Suppressor macrophage treated with lipopolysaccharide for 1 hour (primary cell): Measurements from ENCODE around the gene ENDOG.
"Not testable (repeated sequence)": the region's sequence is repeated elsewhere in the genome, so short reads cannot be mapped to it uniquely, and the experiment has no call there.

Experiments used
- DNase-seq, 3 donors: peaks; one replicate each; pipeline ENCODE4 v3.0.0-alpha.2; 2020 to 2022

Gene ENDOG

GRCh38 chr9:128829477-128830251, 11.4 kb downstream of the ENDOG start, which contains the start of gene SPOUT1:
Gene SPOUT1 (minus strand): TSS chr9:128829794. CDS start chr9:128829780, 14 bp downstream.
- DNase-seq, result peak; percentile 95 to 96 (median 96)

- no peak for DNase-seq
Observed at GRCh38 chr9:128833696-128834095, 15.4 kb downstream of the ENDOG start.

GRCh38 chr9:128835246-128836210, 17.2 kb downstream of the ENDOG start:
- DNase-seq, result no peak

GRCh38 chr9:128836509-128837145, 18.3 kb downstream of the ENDOG start:
- DNase-seq, result no peak

GRCh38 chr9:128838338-128838737, 20.0 kb downstream of the ENDOG start:
- DNase-seq, result no peak

- DNase-seq, result no peak
Observed at GRCh38 chr9:128840524-128840923, 22.2 kb downstream of the ENDOG start.

GRCh38 chr9:128841694-128842492, 23.6 kb downstream of the ENDOG start:
- peak in 2 of 3 donors; percentile 26 to 42 for DNase-seq

- not testable (repeated sequence) for DNase-seq
Observed at GRCh38 chr9:128843171-128843570, 24.9 kb downstream of the ENDOG start.

GRCh38 chr9:128845186-128845931, 27.1 kb downstream of the ENDOG start:
- DNase-seq, result no peak

GRCh38 chr9:128846680-128847030, 28.4 kb downstream of the ENDOG start:
- DNase-seq, result no peak

- no peak for DNase-seq
Observed at GRCh38 chr9:128847803-128848202, 29.5 kb downstream of the ENDOG start.

- DNase-seq, result not testable (repeated sequence)
Observed at GRCh38 chr9:128851024-128851423, 32.7 kb downstream of the ENDOG start.

GRCh38 chr9:128851779-128852600, 33.7 kb downstream of the ENDOG start:
- peak; percentile 65 to 69 (median 65) for DNase-seq

- not testable (repeated sequence) for DNase-seq
Observed at GRCh38 chr9:128852646-128853045, 34.3 kb downstream of the ENDOG start.

GRCh38 chr9:128854454-128854853, 36.2 kb downstream of the ENDOG start:
- not testable (repeated sequence) for DNase-seq

GRCh38 chr9:128858476-128858875, 40.2 kb downstream of the ENDOG start:
- DNase-seq, result not testable (repeated sequence)

GRCh38 chr9:128860937-128861336, 42.6 kb downstream of the ENDOG start:
- DNase-seq, result no peak

- DNase-seq, result no peak
Observed at GRCh38 chr9:128861501-128861900, 43.2 kb downstream of the ENDOG start.

- DNase-seq, result no peak
Observed at GRCh38 chr9:128862401-128862851, 44.1 kb downstream of the ENDOG start.

- peak; percentile 65 to 85 (median 76) for DNase-seq
Observed at GRCh38 chr9:128863647-128864046, 45.3 kb downstream of the ENDOG start.
